PC-9 (cell line): ENCODE measurements around the gene MB21D2. TPM values are rescaled to one million over a fixed set of nuclear protein-coding genes. Genes with fewer than 3 reads are reported as not detected.

Source experiments
- BruUV-seq: library from RNA; stranded (reverse); fragments of 400-500 nt; replicated peaks from 2 replicates; lab custom pipeline; 2021; lab: Mats Ljungman, UMichigan
- CTCF ChIA-PET: fragments of 300-600 bp; sonication (Branson Sonifier 250); formaldehyde crosslinking; loops from one replicate; lab custom pipeline; 2022; ENCODE audit warnings: antibody characterized with exemption; lab: Charles Lee
- POLR2A ChIA-PET: fragments of 300-600 bp; sonication (Branson Sonifier 250); formaldehyde crosslinking; loops from one replicate; lab custom pipeline; 2022; ENCODE audit warnings: antibody characterized with exemption; ENCODE audit not compliant: unreplicated experiment; lab: Charles Lee
- DNase-seq, 2 experiments: peaks; one replicate each; pipeline versions ENCODE4 v3.0.0 to v3.0.0-alpha.2; 2015 to 2022; ENCODE audit warnings: mixed read lengths in 1 of 2
- H2AFZ ChIP-seq: fragments of 200-600 bp; sonication (generic); 2 replicates; pipeline ENCODE4 v1.8.1; 2017; ENCODE audit warnings: antibody characterized with exemption
- H3F3A ChIP-seq: fragments of 200-600 bp; sonication (generic); 2 replicates; pipeline ENCODE4 v1.8.1; 2017; ENCODE audit warnings: antibody characterized with exemption, mild to moderate bottlenecking, low read depth; ENCODE audit not compliant: insufficient read depth
- H3K27ac ChIP-seq: fragments of 200-600 bp; sonication (generic); 2 replicates; pipeline ENCODE4 v1.6.1; 2016; ENCODE audit warnings: mixed run types
- H3K27me3 ChIP-seq: fragments of 200-600 bp; sonication (generic); 2 replicates; pipeline ENCODE4 v1.6.1; 2016; ENCODE audit warnings: low read depth, mixed run types; ENCODE audit not compliant: insufficient read depth
- H3K36me3 ChIP-seq: fragments of 200-600 bp; sonication (generic); 2 replicates; pipeline ENCODE4 v1.6.1; 2016; ENCODE audit warnings: low read depth, mixed run types
- H3K4me1 ChIP-seq: fragments of 200-600 bp; sonication (generic); replicated peaks from 2 replicates; pipeline ENCODE4 v1.6.1; 2016; ENCODE audit warnings: mixed run types; ENCODE audit not compliant: insufficient read depth
- H3K4me2 ChIP-seq: fragments of 200-600 bp; sonication (generic); 2 replicates; pipeline ENCODE4 v1.6.1; 2017; ENCODE audit warnings: mixed run types
- H3K4me3 ChIP-seq: fragments of 200-600 bp; sonication (generic); 2 replicates; pipeline ENCODE4 v1.6.1; 2016; ENCODE audit warnings: mixed run types
- H3K79me2 ChIP-seq: fragments of 200-600 bp; sonication (generic); 2 replicates; pipeline ENCODE4 v1.6.1; 2017; ENCODE audit warnings: low read depth, mixed run types
- H3K9me2 ChIP-seq: fragments of 200-600 bp; sonication (generic); 2 replicates; pipeline ENCODE4 v1.8.1; 2017; ENCODE audit warnings: mild to moderate bottlenecking; ENCODE audit not compliant: insufficient read depth
- H3K9me3 ChIP-seq: fragments of 200-600 bp; sonication (generic); 2 replicates; pipeline ENCODE4 v1.8.1; 2016; ENCODE audit warnings: low read depth; ENCODE audit not compliant: insufficient read depth
- H4K20me1 ChIP-seq: fragments of 200-600 bp; sonication (generic); 2 replicates; pipeline ENCODE4 v1.8.1; 2017; ENCODE audit not compliant: insufficient read depth
- CTCF ChIP-seq: fragments of 200-600 bp; sonication (generic); conservative IDR thresholded peaks from 2 replicates; pipeline ENCODE4 v1.6.1; 2017; ENCODE audit warnings: mixed run types, antibody characterized with exemption, mild to moderate bottlenecking, moderate library complexity
- EZH2 ChIP-seq: fragments of 200-600 bp; sonication (generic); IDR thresholded peaks from 2 replicates; pipeline ENCODE4 v1.8.0; 2017; ENCODE audit warnings: antibody characterized with exemption, low read depth
- intact Hi-C: fragments of 100-400 bp; cut with micrococcal nuclease; formaldehyde crosslinking; loops from one replicate; pipeline ENCODE4 v1.10.0; 2022; ENCODE audit not compliant: unreplicated experiment
- total RNA-seq: library from RNA; stranded (reverse); gene quantifications from 2 replicates; pipeline ENCODE4 v1.2.3, GENCODE V29; 2021

The MB21D2 gene
- total RNA-seq, 1 experiment from 2014 or later, result 5.1 TPM

- H3K27me3 ChIP-seq, result no peaks in the 10 kb centered on the region
- H3K4me2 ChIP-seq, result no peak overlapping the region
- no peak overlapping the region for H3K4me3 ChIP-seq
- BruUV-seq, result no TSS peak
- H3K36me3 ChIP-seq, result no peaks in the 10 kb centered on the region
- no peak overlapping the region for H2AFZ ChIP-seq
- H3K9me2 ChIP-seq, result no peaks in the 10 kb centered on the region
- ChIA-PET CTCF (no interaction called here), POLR2A (no interaction called here)
- H3K9me3 ChIP-seq, result no peaks in the 10 kb centered on the region
- peaks cover 43% of the 10 kb centered on the region for H4K20me1 ChIP-seq
- 0 out of 2 replicates have a peak, but pooled peaks cover 3% of the 10 kb centered on the region for H3K79me2 ChIP-seq
- no peaks in the 10 kb centered on the region for H3K4me1 ChIP-seq
- H3F3A ChIP-seq, result no peaks in the 10 kb centered on the region
- intact Hi-C loops, result no loop called here
- TF ChIP-seq CTCF, result no peak
- TF ChIP-seq EZH2, result no peak
- DNase-seq, result no peak
- no peak overlapping the region for H3K27ac ChIP-seq
Measured at GRCh38 chr3:192841428-192841827, 76.2 kb downstream of the MB21D2 start.

GRCh38 chr3:192840143-192840836 is 77.4 kb downstream of the MB21D2 start:
- intact Hi-C loops, result no loop called here

More at GRCh38 chr3:192840143-192840836, 77.4 kb downstream of the MB21D2 start:
- DNase-seq, result no peak
- Histone ChIP-seq H3K4me1 (no peaks in the 10 kb centered on the region), H3K4me3 (no peak overlapping the region), H3K36me3 (no peaks in the 10 kb centered on the region), H3K9me2 (no peaks in the 10 kb centered on the region), H2AFZ (no peak overlapping the region), H3K27ac (no peak overlapping the region), H4K20me1 (peaks cover 32% of the 10 kb centered on the region), H3K79me2 (0 out of 2 replicates have a peak, but pooled peaks cover 3% of the 10 kb centered on the region), H3K9me3 (no peaks in the 10 kb centered on the region), H3K27me3 (no peaks in the 10 kb centered on the region), H3F3A (no peaks in the 10 kb centered on the region), H3K4me2 (no peak overlapping the region)
- TF ChIP-seq CTCF, result no peak
- no peak for TF ChIP-seq EZH2
- ChIA-PET CTCF (interaction anchor here (0.7 kb wide), 1 partner anchor 45 kb away, joined by 16 read pairs; no protein-coding TSS in a partner anchor), POLR2A (no interaction called here)
- no TSS peak for BruUV-seq
